Stimulated activated CD8-positive, alpha-beta memory T cell treated with anti-CD3 and anti-CD28 coated beads, Interleukin-7, amount 100 ng/mL, for 24 hours (primary cell): ENCODE data around the gene SLC6A1.

ENCODE experiments used
- DNase-seq: peaks from one replicate; pipeline ENCODE4 v3.0.0-alpha.2; 2020; ENCODE audit warnings: low read depth

The SLC6A1 gene

GRCh38 chr3:10992017-10992942 is at the start of gene SLC6A1:
SLC6A1 (plus strand) TSS chr3:10992748; CDS start chr3:11017212, 24,464 bp downstream.
- no peak for DNase-seq

DNA sequence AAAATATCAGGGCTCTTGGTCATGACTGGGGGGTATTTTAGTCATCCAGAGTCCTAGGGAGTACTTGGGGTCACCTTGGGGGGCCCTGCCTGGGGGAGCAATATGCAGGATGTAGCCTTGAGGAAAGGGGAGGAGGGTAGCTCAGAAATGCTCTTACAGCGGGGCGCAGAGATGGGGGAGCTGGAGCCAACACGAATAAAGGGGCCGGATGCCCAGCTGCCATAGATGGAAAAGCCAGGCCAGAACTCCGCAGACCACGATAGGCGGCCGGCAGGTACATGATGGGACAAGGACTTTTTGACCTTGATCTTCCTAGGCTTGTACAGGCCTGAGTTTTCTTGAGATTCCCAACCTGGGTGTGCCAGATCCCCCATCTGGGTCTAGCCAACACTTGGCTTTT is 47.7 kb upstream of the SLC6A1 start:
- DNase-seq, result no peak

- DNase-seq, result no peak
Measured at GRCh38 chr3:10945683-10946287, 46.8 kb upstream of the SLC6A1 start.

DNA sequence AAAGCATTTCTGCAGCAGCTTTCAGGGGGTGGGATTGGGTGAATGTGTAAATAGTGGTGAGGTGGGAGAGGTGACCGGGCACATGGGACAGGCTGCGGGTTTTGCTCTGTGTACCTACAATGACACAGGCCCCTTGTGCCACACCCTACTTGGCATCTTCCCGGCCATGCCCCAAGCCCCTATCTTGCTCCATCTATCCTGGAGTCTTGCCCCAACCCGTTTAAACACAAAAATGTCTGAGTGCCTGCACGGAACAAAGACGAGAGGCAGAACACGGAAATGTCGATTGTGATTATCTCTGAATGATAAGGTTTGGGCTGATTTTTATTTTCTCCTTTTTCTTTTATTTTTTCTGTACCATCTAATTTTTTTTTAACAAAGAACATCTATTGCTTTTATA is 46.0 kb upstream of the SLC6A1 start:
- DNase-seq, result no peak

DNA sequence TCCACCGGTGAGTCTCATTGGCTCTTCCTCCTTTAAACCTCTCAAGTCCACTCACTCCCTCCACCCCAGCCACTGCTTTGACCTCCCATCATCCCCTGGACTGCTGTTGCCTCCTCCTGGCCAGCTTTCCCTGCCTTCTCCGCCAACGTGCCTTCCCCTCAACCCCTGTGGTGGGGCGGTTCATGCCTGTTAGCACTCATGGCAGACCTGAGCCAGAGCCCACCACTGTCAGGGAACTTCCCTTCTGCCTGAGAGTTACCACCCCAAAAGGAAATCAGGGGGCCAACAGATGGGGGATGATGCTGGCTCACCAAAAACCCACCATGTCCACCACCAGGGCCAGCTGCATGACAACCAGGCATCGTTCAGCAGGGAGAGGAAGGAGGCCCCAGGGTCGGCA is 44.2 kb upstream of the SLC6A1 start:
- DNase-seq, result no peak

DNA sequence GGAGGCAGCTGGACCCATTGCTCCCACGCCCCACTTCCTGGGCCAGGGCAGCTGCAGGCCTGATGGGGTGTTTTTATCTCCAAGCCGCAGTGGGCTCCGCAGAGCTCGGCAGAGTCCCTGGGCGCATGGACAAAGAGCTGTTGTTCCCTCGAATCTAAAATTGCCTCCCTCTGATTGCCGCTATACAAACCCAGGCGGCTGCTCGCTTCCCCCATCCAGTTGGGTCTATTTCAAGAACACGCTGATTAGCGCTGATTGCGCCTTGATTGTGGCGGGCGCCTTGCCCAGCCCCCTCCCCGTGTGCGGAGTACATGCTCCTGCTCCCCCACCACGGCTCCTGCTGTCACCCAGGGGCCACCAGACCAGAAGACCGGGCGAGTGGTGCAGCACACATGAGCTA is 43.4 kb upstream of the SLC6A1 start:
- DNase-seq, result no peak

DNA sequence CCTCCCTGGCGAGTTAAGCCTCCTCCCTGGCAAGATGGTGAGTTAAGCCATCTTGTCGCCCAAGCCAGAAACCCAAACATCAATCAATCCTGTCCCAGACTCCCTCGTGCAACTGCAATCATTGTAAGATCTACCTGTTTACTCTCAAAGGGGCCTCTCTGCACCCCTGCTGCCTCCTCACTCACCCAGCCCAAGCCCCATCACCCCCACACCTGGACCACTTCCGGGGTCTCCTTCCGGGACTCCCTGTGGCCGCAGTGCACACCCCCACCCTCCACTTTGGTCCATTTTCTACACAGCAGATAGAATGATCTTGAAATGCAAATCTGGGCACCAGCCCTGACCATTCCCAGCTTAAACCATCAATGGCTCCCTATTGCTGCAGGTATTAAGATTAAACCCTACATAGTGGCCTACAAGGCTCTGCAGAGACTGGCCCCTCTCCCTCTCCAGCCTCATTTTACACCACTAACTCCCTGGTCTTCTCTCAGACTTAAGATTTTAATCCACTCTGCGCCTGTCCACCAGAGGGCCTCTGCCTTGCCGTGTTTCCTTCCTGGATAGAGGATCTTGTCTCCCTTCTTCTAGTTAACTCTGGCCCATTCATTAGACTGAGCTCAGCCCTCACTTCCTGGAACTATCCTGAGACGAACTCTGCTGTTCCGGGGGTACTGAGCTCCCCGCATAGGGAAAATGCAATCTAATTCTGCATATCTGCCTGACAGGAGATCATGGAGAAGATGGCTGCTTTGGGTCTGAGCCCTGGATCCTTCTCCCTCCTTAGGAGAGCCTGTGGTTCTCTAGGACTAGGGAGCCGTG is 41.9 kb upstream of the SLC6A1 start:
- no peak for DNase-seq

DNA sequence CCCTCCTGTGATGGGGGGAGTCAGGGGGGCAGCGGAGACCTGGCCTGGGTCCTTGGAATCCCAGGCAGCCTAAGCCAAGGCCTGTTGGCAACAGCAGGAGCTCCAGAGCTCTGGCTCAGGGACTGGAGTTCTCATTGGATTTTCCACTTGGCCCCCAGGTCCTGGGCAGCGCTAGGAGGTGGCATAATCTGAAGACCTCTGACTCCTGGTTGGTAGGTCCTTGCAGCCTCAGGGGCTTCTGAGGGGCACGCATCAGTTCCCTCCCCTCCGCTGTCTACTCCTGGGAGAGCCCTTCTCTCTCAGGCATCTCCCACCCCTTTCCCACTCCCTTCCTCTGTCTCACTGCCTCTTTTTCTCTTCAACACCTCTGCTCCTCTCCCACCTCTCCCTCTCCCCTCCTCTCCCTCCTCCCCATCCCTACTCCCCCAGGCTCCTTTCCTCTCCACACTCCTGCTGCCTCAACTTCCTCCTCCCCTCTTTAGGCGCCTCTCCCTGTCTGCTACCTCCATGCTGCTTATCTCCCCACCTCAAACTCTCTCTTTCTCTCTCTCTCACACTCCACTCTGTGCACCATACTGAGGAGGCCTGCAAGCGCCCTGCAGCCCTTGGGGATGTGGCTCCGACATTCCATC is 41.1 kb upstream of the SLC6A1 start:
- DNase-seq, result no peak

DNA sequence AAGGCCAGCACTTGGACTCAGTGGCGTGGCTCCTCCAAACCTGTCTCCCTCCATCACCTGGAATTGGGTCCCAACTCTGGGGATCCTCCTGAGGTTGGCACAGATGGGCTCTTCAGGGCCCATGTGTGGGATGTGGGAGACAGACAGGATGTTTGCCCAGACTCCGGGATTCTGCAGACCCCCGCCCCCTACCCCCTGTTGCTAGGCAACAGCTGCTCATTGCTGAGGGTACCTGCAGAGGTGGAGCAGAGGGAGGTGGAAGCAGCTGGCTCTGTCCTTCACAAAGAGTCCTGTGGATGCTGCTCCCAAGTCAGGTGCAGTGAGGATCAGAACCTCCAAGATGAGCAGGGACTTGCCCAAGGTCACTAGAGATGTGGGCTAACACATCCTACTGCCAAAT is 40.0 kb upstream of the SLC6A1 start:
- no peak for DNase-seq

GRCh38 chr3:10954740-10955139 is 37.8 kb upstream of the SLC6A1 start:
- DNase-seq, result no peak

DNA sequence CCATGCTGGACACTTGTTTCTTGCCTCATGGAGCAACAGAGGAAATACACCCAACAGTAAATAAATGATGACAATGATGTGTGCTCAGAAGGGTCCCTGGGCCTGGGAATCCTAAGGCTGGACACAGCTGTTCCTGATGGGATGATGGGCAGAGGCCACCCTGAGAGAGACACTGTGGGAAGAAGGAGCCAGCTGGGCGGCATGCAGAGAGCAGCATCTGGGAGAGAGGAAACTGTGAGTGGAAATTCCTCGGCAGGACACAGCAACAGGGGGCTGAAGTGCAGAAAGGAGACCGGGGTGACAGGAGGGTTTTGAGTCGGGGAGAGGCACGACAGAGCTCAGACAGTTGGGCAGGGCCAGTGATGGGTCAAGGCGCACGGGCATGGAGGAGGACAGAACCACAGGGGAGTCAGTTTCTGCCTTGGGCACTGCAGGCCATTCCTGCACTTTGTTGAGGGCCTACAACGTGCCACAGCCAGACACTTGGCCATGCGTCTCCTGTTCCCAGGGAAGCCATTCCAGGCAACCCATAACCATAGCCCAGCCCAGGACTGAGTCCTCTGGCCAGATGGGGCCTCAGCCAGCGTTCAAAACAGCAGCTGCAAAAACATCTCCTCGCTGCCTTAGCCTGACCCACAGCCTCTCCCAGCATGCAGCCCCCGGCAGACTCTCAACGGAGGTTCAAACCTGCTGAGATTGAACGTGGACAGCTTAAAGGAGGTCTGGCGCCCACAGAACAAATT is 36.7 kb upstream of the SLC6A1 start:
- DNase-seq, result no peak

DNA sequence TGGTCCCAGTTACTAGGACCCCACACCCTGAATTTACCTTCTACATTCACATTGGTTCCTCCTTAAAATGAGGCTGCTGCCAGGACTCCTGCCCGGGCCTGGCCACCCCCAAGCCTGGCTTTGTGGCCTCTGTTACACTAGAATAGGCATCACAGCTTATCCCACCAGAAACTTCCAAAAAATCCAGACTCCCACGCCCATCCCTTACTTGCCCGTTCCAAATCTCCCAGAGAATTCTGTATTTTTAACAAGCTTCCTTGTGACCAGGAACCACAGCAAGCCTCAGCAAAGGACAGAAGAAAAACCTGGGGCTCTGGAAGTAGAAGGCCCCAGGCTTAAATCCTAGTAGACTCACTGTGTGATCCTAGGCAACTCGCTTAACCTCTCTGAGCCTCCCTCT is 36.0 kb upstream of the SLC6A1 start:
- DNase-seq, result no peak

DNA sequence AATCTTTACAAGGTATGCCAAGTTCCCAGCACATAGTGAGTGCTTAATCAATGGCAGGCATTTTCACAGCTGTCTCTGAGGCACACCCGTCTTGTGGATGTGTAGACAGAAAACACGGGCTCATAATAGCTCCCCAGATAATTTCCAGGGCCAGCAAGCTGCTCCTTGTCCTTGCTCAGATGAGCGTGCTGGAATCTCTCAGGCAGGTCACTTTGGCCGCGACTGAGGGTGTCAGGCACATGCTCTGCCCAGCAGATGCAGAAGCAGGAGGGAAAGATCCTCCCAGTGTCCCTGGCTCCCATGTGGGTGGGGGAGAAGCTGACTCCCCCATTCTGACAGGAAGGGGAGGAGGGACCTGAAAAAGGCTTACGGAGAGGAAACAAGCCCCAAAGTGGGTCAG is 35.6 kb upstream of the SLC6A1 start:
- DNase-seq, result no peak

GRCh38 chr3:10957976-10958749 is 34.4 kb upstream of the SLC6A1 start:
- DNase-seq, result no peak

- DNase-seq, result no peak
Measured at GRCh38 chr3:10960255-10960654, 32.3 kb upstream of the SLC6A1 start.

DNA sequence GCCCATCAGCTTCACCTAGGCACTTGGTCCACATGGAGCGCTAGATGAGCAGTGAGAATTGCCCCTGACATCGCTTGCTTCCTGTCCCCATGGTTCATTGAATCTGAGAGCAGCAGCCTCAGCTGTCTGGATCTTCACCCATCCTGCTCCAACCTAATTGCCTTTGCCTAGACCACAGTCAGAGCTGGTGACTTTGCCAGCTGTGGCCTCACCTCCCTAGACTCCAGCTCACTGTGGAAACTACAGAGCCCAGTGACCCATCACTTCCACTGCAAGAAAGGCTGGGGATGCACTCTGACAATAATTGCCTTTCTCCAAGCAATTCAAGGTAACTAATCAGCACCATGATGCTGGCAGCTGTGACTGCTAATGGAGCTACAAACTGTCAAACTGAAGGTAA is 30.6 kb upstream of the SLC6A1 start:
- no peak for DNase-seq

- no peak for DNase-seq
Measured at GRCh38 chr3:10962481-10963036, 30.0 kb upstream of the SLC6A1 start.

DNA sequence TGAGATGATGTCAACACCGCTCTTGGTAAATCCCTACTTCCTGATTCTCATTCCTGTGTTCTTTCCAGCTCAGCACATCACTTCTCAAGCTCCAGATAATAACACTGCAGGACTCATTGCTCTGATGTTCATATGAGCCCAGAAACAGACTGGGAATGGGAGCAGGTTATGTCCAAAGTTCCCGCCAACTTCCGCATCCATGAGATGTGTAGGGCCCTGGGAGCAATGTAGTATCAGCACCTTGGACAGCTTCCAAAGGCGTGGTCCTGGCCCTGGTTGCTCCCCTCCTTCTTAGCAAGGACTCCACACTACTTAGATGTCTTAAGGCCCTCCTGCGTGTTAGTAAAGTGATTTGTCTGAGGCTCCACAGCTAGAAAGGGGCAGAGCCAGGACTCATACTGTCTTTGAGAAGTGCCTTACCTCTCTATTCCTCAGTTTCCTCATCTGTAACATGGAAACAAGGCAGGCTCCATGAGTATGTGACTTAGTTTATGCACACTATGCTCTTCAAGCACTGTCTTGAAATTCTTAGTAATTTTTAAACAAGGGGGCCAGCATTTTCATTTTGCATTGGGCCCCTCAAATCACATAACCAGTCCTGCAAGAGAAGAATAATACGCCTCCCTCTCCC is 27.9 kb upstream of the SLC6A1 start:
- DNase-seq, result no peak

DNA sequence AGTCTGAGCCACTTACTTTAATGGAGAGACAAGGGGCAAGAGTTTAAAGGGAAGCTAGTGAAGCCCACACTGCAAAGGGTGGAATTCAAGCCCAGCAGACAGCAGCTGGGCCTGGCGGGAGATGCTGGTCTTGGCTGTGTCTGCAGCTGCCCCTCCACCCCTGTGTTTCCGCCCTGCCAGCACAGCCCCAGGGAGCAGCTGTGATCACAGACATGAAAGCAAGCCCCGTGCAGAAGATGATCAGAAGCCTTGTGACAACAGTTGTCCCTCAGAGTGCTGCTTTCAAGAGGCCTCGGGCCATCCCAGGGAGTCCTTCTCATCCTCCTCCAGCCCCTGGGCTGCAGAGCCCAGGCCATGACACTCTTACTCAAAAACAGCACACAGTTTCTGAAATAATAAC is 24.1 kb upstream of the SLC6A1 start:
- no peak for DNase-seq
